WERI-Rb-1 (cell line): ENCODE measurements around the gene APBA1.
"Not testable (repeated sequence)": the region's sequence is repeated elsewhere in the genome, so short reads cannot be mapped to it uniquely, and the experiment has no call there.

Experiments used
- DNase-seq: peaks from one replicate; pipeline ENCODE4 v3.0.0-alpha.2; 2020
- H3K27ac ChIP-seq: fragments of 250-450 bp; sonication (Bioruptor Pico); 2 replicates; pipeline ENCODE4 v1.5.1; 2020; ENCODE audit warnings: mild to moderate bottlenecking, moderate library complexity
- H3K27me3 ChIP-seq: fragments of 250-450 bp; sonication (Bioruptor Pico); 2 replicates; pipeline ENCODE4 v1.5.1; 2021; ENCODE audit warnings: mild to moderate bottlenecking, low read depth, moderate library complexity; ENCODE audit not compliant: insufficient read depth, severe bottlenecking
- H3K36me3 ChIP-seq: fragments of 250-450 bp; sonication (Bioruptor Pico); 2 replicates; pipeline ENCODE4 v1.5.1; 2020; ENCODE audit warnings: mild to moderate bottlenecking, moderate library complexity
- H3K4me3 ChIP-seq: 2 replicates; pipeline ENCODE4 v1.5.1; 2011; ENCODE audit warnings: low read depth, mild to moderate bottlenecking, control low read depth, low read length
- H3K9me3 ChIP-seq: fragments of 250-450 bp; sonication (Bioruptor Pico); 2 replicates; pipeline ENCODE4 v1.5.1; 2021; ENCODE audit warnings: mild to moderate bottlenecking, moderate library complexity; ENCODE audit not compliant: severe bottlenecking
- CTCF ChIP-seq: IDR thresholded peaks from 2 replicates; pipeline ENCODE4 v1.5.1; 2011; ENCODE audit warnings: low read depth, mild to moderate bottlenecking, control low read depth, inconsistent platforms, low read length

Gene APBA1

DNA sequence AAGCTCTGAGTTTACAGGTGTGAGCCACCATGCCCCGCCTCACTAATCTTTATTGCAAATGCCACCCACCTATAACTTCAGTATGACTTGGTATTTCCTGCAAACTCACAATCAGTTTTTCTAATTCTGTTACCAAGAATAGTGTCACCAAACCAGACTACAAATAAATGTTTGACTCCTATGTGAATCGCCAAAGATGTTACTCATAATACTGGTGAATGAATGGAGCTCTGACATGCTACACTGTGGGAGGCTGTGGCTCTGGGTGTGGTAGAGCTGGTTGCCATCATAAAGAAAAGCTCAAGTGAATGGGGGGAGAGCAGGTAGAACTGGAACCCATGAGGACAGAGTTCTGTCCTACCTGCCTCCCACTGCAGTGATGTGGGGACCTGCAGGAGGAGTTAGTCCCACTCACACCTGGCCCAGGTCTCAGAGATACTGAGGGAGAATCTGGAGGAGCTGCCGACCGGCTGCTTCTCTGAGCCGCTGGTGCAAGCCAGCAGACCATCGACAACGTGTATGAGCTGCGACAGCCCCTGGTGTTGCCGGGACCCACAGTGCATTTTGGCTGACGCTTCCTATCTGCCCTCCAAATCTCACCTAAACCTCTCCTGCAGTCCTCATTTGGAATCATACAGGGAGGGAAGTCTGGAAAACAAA is 251.4 kb downstream of the APBA1 start:
- peaks cover 2% of the 10 kb centered on the region for H3K9me3 ChIP-seq
- H3K4me3 ChIP-seq, result no peak overlapping the region
- no peaks in the 10 kb centered on the region for H3K36me3 ChIP-seq
- DNase-seq, result no peak
- TF ChIP-seq CTCF, result no peak
- H3K27me3 ChIP-seq, result no peaks in the 10 kb centered on the region
- no peak overlapping the region for H3K27ac ChIP-seq

DNA sequence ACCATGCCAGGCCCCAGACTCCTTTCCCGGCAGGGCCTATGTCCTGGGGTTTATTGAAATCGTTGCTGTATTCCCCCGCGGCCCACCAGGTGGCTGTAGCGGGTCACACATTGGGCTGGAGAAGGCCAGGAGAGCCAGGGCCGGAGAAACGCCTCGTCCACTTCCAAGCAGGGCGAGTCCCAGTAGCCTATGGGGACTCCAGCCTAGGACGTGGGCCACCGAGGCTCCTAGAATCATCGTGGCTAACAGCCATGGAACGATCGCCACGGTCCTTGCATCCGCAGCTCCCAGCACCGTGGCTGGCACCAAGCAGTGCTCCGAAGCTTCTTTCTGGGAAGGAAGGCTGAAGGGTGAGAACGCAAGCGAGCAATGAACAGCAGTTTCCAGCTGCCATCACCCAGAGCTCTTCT is 259.4 kb downstream of the APBA1 start:
- Histone ChIP-seq H3K27ac (no peak overlapping the region), H3K36me3 (no peaks in the 10 kb centered on the region), H3K4me3 (no peak overlapping the region), H3K9me3 (no peaks in the 10 kb centered on the region), H3K27me3 (no peaks in the 10 kb centered on the region)
- peak; percentile 77 for TF ChIP-seq CTCF
- DNase-seq, result peak; percentile 82

DNA sequence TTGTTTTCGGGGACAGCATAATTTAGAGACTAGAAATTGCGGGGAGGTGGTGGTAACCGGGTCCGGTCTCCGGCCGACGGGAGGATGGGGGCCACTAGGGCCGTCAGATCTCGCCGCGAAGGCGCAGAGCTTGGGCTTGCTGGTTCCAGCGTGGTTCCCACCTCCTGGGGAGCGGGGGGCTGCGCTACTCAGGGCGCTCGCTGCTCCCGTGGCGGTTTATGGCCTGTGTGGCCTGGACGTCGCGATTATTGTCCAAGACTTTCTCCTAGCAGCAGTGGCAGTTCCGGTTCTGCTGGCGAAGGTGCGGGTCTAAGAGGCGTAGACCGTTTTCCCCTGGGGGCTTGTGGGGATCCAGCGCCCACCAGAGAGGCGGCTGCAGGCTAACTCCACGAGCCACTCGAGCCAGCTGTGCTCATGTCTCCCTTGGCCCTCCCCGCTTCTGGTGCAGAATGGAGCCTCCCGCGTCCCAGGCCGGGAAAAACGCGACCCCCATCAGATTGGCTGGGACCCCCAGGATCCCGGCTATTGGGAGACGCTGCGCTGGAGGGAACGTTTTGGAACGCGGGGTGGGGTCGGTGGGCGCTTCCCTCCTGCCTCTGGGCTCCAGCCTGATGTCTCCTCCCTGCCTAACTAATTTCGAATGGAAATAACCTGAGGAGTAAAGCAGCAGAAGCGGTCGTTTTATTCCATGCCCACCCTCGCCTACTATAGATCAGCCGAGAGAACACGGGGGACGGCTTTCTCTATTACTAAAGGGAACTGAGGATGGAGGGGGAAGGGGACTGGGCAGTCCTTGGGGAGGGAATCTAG is 260.0 kb downstream of the APBA1 start:
- H3K27ac ChIP-seq, result no peak overlapping the region
- TF ChIP-seq CTCF, result no peak
- H3K9me3 ChIP-seq, result no peaks in the 10 kb centered on the region
- DNase-seq, result no peak
- no peaks in the 10 kb centered on the region for H3K36me3 ChIP-seq
- H3K27me3 ChIP-seq, result no peaks in the 10 kb centered on the region
- H3K4me3 ChIP-seq, result no peak overlapping the region

GRCh38 chr9:69411246-69411645 is 260.9 kb downstream of the APBA1 start:
- Histone ChIP-seq H3K9me3 (no peaks in the 10 kb centered on the region), H3K36me3 (no peaks in the 10 kb centered on the region), H3K27ac (no peak overlapping the region), H3K27me3 (no peaks in the 10 kb centered on the region), H3K4me3 (no peak overlapping the region)
- no peak for TF ChIP-seq CTCF
- no peak for DNase-seq

- H3K27me3 ChIP-seq, H3K4me3 ChIP-seq, H3K9me3 ChIP-seq, DNase-seq, H3K27ac ChIP-seq, H3K36me3 ChIP-seq: not testable (repeated sequence)
These were observed 262.2 kb downstream of the APBA1 start for GRCh38 chr9:69409936-69410335.

- no peak for TF ChIP-seq CTCF
- Histone ChIP-seq H3K9me3 (no peaks in the 10 kb centered on the region), H3K27ac (no peak overlapping the region), H3K4me3 (no peak overlapping the region), H3K36me3 (no peaks in the 10 kb centered on the region), H3K27me3 (no peaks in the 10 kb centered on the region)
- no peak for DNase-seq
These were observed 271.7 kb downstream of the APBA1 start for GRCh38 chr9:69400470-69400869.
